Prostate gland (tissue), 1 donor: ENCODE results near the gene LUC7L3.

Source experiments
- POLR2A ChIP-seq: fragments of 450-650 bp; IDR thresholded peaks from one replicate; pipeline ENCODE4 v1.6.1; 2016; ENCODE audit warnings: antibody characterized with exemption, mild to moderate bottlenecking
- POLR2AphosphoS5 ChIP-seq: sonication (generic); formaldehyde crosslinking; IDR thresholded peaks from one replicate; pipeline ENCODE4 v1.6.1; 2017; ENCODE audit warnings: antibody characterized with exemption

DNA sequence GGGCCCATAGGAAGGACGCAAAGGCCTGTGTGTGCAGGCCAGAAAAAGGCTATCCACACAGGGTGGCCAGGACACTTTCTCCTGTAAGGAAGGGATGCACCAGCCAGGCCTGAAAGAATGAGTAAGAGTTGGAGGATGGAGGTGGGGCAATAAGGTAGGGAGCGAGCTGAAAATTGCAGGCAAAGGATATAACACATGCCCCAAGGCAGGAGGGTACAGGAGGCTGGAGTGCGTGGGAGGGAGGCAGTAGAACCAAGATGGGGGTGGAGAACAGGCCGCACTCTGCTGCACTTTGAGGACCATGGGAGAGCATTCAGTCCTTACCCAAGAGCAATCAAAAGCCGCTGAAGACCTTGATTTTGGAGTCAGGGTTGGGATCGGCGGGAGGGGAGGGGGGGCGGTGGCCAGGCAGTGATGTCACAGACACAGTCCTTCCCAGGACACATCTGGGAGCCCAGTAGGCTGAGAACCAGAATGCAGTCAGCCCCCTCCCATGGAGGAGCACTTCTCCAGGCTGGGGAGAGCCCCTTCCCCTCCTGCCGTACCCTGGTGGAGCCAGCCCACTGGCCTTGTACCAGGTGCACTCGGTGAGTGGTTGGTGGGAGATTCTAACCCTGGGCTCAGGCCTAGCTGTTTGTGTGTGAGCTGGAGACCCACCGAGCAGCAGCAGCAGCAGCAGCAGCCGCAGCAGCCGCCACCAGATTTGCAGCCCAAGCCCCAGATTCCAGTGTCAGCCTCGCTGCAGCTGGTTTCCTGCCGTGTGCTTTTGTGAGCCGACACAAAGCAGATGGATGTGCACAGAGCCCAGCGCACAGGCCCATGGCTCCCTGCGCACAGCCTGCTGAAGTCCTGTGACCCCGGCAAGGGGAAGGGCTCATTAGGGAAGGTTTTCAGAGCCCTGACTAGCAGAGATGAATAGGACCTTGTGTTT, 29.2 kb upstream of the LUC7L3 start:
- TF ChIP-seq POLR2A (no peak), POLR2AphosphoS5 (no peak)
